Measurements from ENCODE around the gene H2AZ2.
A peak's percentile ranks its signal among the peaks of the same experiment; 100 is the strongest.

The H2AZ2 gene

GRCh38 chr7:44847920-44848634, at the start of gene H2AZ2:
Gene H2AZ2 (minus strand): TSS chr7:44848087. CDS start chr7:44847971, 116 bp downstream.
- DNase-seq = peak; percentile 90 to 100 (median 99)

- DNase-seq = no peak
These were observed 49.4 kb upstream of the H2AZ2 start for GRCh38 chr7:44897309-44897708.

GRCh38 chr7:44894888-44895580, 47.1 kb upstream of the H2AZ2 start:
- DNase-seq = peak in 16 of 51 donors; percentile 12 to 67 (median 40)

- no peak for DNase-seq
These were observed 45.9 kb upstream of the H2AZ2 start for GRCh38 chr7:44893710-44894234.

GRCh38 chr7:44891791-44892190, 43.9 kb upstream of the H2AZ2 start:
- DNase-seq = no peak

GRCh38 chr7:44891372-44891771, 43.5 kb upstream of the H2AZ2 start:
- no peak for DNase-seq

GRCh38 chr7:44889086-44889781, 41.3 kb upstream of the H2AZ2 start:
- no peak for DNase-seq

- DNase-seq = no peak
These were observed 39.4 kb upstream of the H2AZ2 start for GRCh38 chr7:44887293-44887692.

GRCh38 chr7:44885394-44886317, 37.8 kb upstream of the H2AZ2 start, which contains the start of gene PURB:
Gene PURB (minus strand): TSS chr7:44885530. CDS start chr7:44885348, 182 bp downstream.
- peak; percentile 51 to 97 (median 90) for DNase-seq

GRCh38 chr7:44884621-44885393, 36.9 kb upstream of the H2AZ2 start:
- DNase-seq = peak in 31 of 51 donors; percentile 19 to 71 (median 46)

GRCh38 chr7:44883961-44884620, 36.2 kb upstream of the H2AZ2 start:
- DNase-seq = peak in 1 of 51 donors; percentile 23

- no peak for DNase-seq
These were observed 35.0 kb upstream of the H2AZ2 start for GRCh38 chr7:44882899-44883298.

GRCh38 chr7:44881610-44882009, 33.7 kb upstream of the H2AZ2 start:
- DNase-seq = no peak

GRCh38 chr7:44881066-44881600, 33.2 kb upstream of the H2AZ2 start:
- DNase-seq = no peak

GRCh38 chr7:44880317-44881018, 32.6 kb upstream of the H2AZ2 start:
- DNase-seq = no peak

GRCh38 chr7:44876393-44876792, 28.5 kb upstream of the H2AZ2 start:
- no peak for DNase-seq

- DNase-seq = no peak
These were observed 27.4 kb upstream of the H2AZ2 start for GRCh38 chr7:44875241-44875640.

- DNase-seq = no peak
These were observed 24.9 kb upstream of the H2AZ2 start for GRCh38 chr7:44872787-44873186.

All from hypothalamus (tissue), 51 donors.